Vagina (tissue), 2 donors: ENCODE measurements around the gene SLC6A8. TPM values are rescaled to one million over a fixed set of nuclear protein-coding genes. Genes with fewer than 3 reads are reported as not detected.
"Not testable (repeated sequence)": the region's sequence is repeated elsewhere in the genome, so short reads cannot be mapped to it uniquely, and the experiment has no call there.

Experiments used
- DNase-seq, 2 donors: peaks; one replicate each; pipeline ENCODE4 v3.0.0-alpha.2; 2017; ENCODE audit errors: extremely low spot score in 2 of 2
- H3K27ac ChIP-seq: fragments of 200-600 bp; sonication (generic); one replicate; pipeline ENCODE4 v1.5.1; 2019
- H3K27me3 ChIP-seq: fragments of 200-600 bp; sonication (generic); one replicate; pipeline ENCODE4 v1.5.1; 2019
- H3K36me3 ChIP-seq, 2 donors: fragments of 200-600 bp; sonication (generic); one replicate each; pipeline ENCODE4 v1.5.1; 2017 to 2019
- H3K4me1 ChIP-seq: fragments of 200-600 bp; sonication (generic); one replicate; pipeline ENCODE4 v1.5.1; 2019
- H3K4me3 ChIP-seq, 2 donors: fragments of 200-600 bp; sonication (generic); 1 replicate in 1 of 2; 2 replicates in 1 of 2; pipeline ENCODE4 v1.5.1; 2016 to 2019
- H3K9me3 ChIP-seq: fragments of 200-600 bp; sonication (generic); one replicate; pipeline ENCODE4 v1.5.1; 2019
- CTCF ChIP-seq, 3 experiments: fragments of 450-650 bp in 2 of 3; fragments of 200-600 bp in 1 of 3; sonication (generic) in 1 of 3; IDR thresholded peaks; one replicate each; pipeline ENCODE4 v1.5.1; 2017 to 2019; ENCODE audit warnings: antibody characterized with exemption in 3 of 3, mild to moderate bottlenecking in 2 of 3, moderate library complexity in 2 of 3
- POLR2A ChIP-seq, 2 donors: fragments of 450-650 bp; IDR thresholded peaks; one replicate each; pipeline ENCODE4 v1.6.1; 2017; ENCODE audit warnings: antibody characterized with exemption in 2 of 2, mild to moderate bottlenecking in 2 of 2, moderate library complexity in 2 of 2
- POLR2AphosphoS5 ChIP-seq, 2 donors: sonication (generic); formaldehyde crosslinking; IDR thresholded peaks; one replicate each; pipeline ENCODE4 v1.9.0; 2017; ENCODE audit warnings: antibody characterized with exemption in 2 of 2, mild to moderate bottlenecking in 2 of 2, low read depth in 1 of 2; ENCODE audit not compliant: insufficient read depth in 1 of 2
- intact Hi-C: fragments of 100-400 bp; cut with DNase I; formaldehyde crosslinking; loops from one replicate; pipeline ENCODE4 v1.15.1; 2023
- total RNA-seq: library from RNA; depleted of rRNA; stranded (reverse); fragments of >200 nt; gene quantifications from one replicate; pipeline ENCODE4 v1.2.3, GENCODE V29; 2016

Gene SLC6A8
- total RNA-seq, 1 donor from 2014 or later, result 29.2 TPM

GRCh38 chrX:153726286-153727122 is 38.8 kb downstream of the SLC6A8 start:
- TF ChIP-seq POLR2AphosphoS5 (IDR thresholded peaks at IDR 0.05; ENCODE audit: insufficient read depth in 1 of 2, low read depth in 1 of 2) (peak in 1 of 2 donors; percentile 50), POLR2A (IDR thresholded peaks at IDR 0.05) (no peak)

GRCh38 chrX:153727123-153727931 is 39.6 kb downstream of the SLC6A8 start:
- Histone ChIP-seq H3K4me1 (peaks cover 44% of the 10 kb centered on the region), H3K4me3 (peak overlapping the region; percentile 17 to 63), H3K27me3 (no peaks in the 10 kb centered on the region), H3K27ac (peak overlapping the region; percentile 78), H3K9me3 (no peaks in the 10 kb centered on the region), H3K36me3 (no peaks in the 10 kb centered on the region)
- no peak for TF ChIP-seq CTCF (IDR thresholded peaks at IDR 0.05)
- TF ChIP-seq POLR2AphosphoS5 (IDR thresholded peaks at IDR 0.05; ENCODE audit: insufficient read depth in 1 of 2, low read depth in 1 of 2), result no peak
- no peak for TF ChIP-seq POLR2A (IDR thresholded peaks at IDR 0.05)
- DNase-seq, result no peak
- intact Hi-C loops, result no loop called here

More at GRCh38 chrX:153726286-153727122, 38.8 kb downstream of the SLC6A8 start:
- intact Hi-C loops, result no loop called here
- no peak for DNase-seq
- Histone ChIP-seq H3K4me1 (peaks cover 52% of the 10 kb centered on the region), H3K27ac (peak overlapping the region; percentile 78), H3K9me3 (no peaks in the 10 kb centered on the region), H3K36me3 (no peaks in the 10 kb centered on the region), H3K4me3 (peak overlapping the region; percentile 17 to 63), H3K27me3 (no peaks in the 10 kb centered on the region)

GRCh38 chrX:153728095-153728494 is 40.4 kb downstream of the SLC6A8 start:
- no peak for TF ChIP-seq POLR2A (IDR thresholded peaks at IDR 0.05)
- no peak for TF ChIP-seq CTCF (IDR thresholded peaks at IDR 0.05)
- TF ChIP-seq POLR2AphosphoS5 (IDR thresholded peaks at IDR 0.05; ENCODE audit: insufficient read depth in 1 of 2, low read depth in 1 of 2), result no peak
- Histone ChIP-seq H3K36me3 (no peaks in the 10 kb centered on the region), H3K4me1 (peaks cover 37% of the 10 kb centered on the region), H3K27me3 (no peaks in the 10 kb centered on the region), H3K4me3 (no peak overlapping the region), H3K27ac (no peak overlapping the region), H3K9me3 (no peaks in the 10 kb centered on the region)
- intact Hi-C loops, result no loop called here
- no peak for DNase-seq

GRCh38 chrX:153728951-153729631 is 41.4 kb downstream of the SLC6A8 start:
- intact Hi-C loops, result no loop called here
- DNase-seq, result no peak
- no peak overlapping the region for H3K27ac ChIP-seq

GRCh38 chrX:153730115-153730514 is 42.4 kb downstream of the SLC6A8 start:
- H3K36me3 ChIP-seq, H3K9me3 ChIP-seq, H3K4me3 ChIP-seq, intact Hi-C loops, H3K27me3 ChIP-seq, DNase-seq, H3K27ac ChIP-seq: not testable (repeated sequence)
- peaks cover 31% of the 10 kb centered on the region for H3K4me1 ChIP-seq

More at GRCh38 chrX:153728951-153729631, 41.4 kb downstream of the SLC6A8 start:
- Histone ChIP-seq H3K9me3 (no peaks in the 10 kb centered on the region), H3K27me3 (no peaks in the 10 kb centered on the region), H3K4me3 (no peak overlapping the region), H3K36me3 (no peaks in the 10 kb centered on the region), H3K4me1 (peaks cover 36% of the 10 kb centered on the region)
- TF ChIP-seq CTCF (IDR thresholded peaks at IDR 0.05) (no peak), POLR2A (IDR thresholded peaks at IDR 0.05) (no peak), POLR2AphosphoS5 (IDR thresholded peaks at IDR 0.05; ENCODE audit: insufficient read depth in 1 of 2, low read depth in 1 of 2) (no peak)
